Smooth muscle cell of the brain vasculature (primary cell): ENCODE results near the gene ANKS1A.
A peak's percentile ranks its signal among the peaks of the same experiment; 100 is the strongest.
"Not testable (repeated sequence)": the region's sequence is repeated elsewhere in the genome, so short reads cannot be mapped to it uniquely, and the experiment has no call there.

Source experiments
- DNase-seq: peaks from one replicate; pipeline ENCODE4 v3.0.0-alpha.2; 2012; ENCODE audit warnings: low read depth, low spot score

The ANKS1A gene

DNA sequence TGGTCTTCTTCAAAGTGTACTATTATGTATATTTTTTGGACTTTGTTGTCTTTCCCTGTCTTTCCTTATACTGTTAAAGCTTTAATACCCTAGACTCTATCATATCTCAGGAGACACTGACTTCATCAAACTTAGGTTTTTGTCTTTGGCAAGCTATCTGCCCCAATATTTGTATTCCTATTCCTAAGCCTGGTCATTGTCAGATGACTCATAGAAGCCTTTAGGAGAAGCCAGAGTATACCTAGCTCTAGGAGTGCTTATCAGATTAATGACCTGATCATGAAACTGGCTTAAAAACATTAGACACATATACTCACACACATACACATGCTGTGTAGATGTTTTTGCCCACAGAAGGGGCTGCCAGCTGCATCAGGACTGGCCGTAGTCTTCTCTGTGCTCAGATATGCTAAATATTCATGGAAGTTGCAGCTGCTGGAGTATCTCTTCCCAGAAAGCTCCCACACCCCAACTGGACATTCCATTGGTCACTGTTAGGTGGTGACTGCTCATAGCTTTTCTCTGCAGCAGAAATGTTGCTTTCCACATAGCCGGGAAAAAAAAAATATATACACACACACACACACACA is 102.0 kb downstream of the ANKS1A start:
- no peak for DNase-seq

- DNase-seq = no peak
These were observed 103.3 kb downstream of the ANKS1A start for GRCh38 chr6:34992376-34992775.

GRCh38 chr6:34993213-34993612 is 104.2 kb downstream of the ANKS1A start:
- DNase-seq = no peak

DNA sequence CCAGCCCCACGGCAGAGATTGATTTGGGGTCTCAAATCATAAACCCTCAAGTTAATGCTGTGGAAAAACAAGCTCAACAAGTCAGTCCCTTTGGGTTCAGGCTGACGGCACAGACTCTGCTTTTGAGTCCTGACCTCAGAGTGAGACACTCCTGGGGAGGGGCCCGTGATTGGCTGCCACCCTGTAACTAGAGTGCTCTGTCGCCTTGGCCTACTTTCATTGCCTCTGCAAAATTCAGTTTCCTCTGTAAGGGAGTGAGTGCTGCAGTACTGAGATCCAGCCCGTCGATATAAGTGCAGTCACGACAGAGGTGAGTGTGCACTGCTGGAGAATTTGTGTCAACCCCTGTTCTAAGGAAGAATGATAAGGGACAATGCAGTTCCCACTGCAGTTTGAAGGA is 105.6 kb downstream of the ANKS1A start:
- no peak for DNase-seq

GRCh38 chr6:34998417-34998816 is 109.4 kb downstream of the ANKS1A start:
- not testable (repeated sequence) for DNase-seq

GRCh38 chr6:34999153-34999552 is 110.1 kb downstream of the ANKS1A start:
- DNase-seq = not testable (repeated sequence)

- not testable (repeated sequence) for DNase-seq
These were observed 110.9 kb downstream of the ANKS1A start for GRCh38 chr6:34999962-35000361.

GRCh38 chr6:35001349-35001748 is 112.3 kb downstream of the ANKS1A start:
- DNase-seq = not testable (repeated sequence)

- not testable (repeated sequence) for DNase-seq
These were observed 115.0 kb downstream of the ANKS1A start for GRCh38 chr6:35003886-35004530.

DNA sequence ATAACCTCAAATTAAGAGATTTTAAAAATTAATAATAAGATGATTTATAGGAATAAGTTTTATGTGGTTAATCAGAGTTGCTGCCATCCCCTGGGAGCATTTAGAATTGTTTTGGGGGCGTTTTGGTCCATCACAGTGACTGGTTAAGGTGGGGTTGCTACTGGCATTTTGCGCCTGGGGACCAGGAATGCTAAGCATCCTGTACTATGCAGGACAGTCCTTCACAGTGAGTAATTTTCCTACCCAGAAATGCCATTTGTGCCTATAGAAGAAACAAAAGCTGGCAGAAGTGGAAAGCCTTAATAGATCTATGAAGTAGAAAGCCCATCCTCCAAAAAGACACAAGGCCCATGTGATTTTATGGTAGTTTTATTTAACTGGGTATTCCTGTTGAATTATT is 118.0 kb downstream of the ANKS1A start:
- no peak for DNase-seq

GRCh38 chr6:35008858-35009257 is 119.8 kb downstream of the ANKS1A start:
- DNase-seq = no peak

DNA sequence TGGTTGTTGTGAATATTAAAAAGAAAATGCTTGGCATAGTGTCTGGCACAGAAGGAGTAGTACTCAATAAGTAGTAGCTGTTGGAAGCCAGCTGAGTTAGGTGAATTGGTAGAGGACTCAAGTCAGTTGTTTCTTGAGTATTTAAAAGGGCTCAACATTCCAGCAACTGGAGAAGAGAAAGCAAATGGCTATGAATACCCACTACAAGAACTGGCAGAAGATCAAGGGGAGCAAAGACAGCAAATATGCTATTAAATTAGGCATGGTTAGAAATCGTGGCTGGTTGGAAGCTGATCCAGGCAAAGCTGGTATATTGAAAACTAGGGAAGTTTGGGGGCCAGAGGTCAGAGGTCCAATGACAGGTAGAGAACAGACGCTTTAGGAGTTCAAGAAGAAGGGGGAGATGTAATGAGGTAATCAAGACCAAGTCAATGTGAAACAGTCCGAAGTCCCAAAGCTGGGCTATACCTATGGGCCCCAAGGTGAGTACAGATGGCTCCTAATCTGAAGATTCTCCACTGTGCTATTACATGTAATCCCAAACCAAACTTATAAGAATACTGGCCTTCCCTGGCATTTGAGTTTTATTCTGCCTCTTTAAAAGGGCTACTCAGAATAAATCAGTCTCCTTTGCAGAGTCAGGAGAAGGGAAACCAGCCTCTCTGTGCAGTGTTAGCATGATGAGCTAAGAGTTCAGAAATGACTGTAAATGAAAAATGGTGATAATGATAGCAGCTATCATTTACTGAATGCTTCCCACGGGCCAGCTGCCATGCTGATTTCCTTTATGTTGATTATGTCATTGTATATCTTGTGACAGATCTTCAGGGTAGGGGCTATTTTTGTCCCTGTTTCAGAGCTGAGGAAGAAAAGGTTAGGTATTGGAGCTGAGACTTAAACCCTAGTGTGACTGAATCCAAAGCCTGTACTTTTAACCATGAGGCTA is 122.3 kb downstream of the ANKS1A start:
- DNase-seq = no peak

- DNase-seq = no peak
These were observed 124.6 kb downstream of the ANKS1A start for GRCh38 chr6:35013701-35014100.

- DNase-seq = no peak
These were observed 125.3 kb downstream of the ANKS1A start for GRCh38 chr6:35014341-35014740.

DNA sequence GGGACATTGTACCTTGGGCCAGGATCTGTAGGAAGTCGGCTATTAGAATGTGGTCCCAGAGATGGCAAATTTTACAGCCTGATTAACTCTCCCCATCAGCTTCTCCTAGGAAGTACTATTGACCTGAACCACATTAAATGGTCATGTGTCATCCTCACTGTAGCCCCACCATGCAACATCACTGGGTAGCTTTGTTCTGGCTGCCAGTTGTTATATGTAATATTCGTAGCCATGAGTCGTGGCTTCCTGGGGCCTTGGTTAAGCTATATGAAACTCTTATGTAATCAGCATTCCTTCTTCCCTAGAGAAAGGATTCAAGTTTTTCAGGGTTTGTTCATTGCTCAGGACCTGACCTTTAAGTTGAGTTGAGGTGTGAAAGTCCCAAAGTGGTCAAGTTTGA is 125.7 kb downstream of the ANKS1A start:
- no peak for DNase-seq

GRCh38 chr6:35015476-35015875 is 126.4 kb downstream of the ANKS1A start:
- DNase-seq = no peak

GRCh38 chr6:35015996-35016395 is 126.9 kb downstream of the ANKS1A start:
- DNase-seq = no peak

DNA sequence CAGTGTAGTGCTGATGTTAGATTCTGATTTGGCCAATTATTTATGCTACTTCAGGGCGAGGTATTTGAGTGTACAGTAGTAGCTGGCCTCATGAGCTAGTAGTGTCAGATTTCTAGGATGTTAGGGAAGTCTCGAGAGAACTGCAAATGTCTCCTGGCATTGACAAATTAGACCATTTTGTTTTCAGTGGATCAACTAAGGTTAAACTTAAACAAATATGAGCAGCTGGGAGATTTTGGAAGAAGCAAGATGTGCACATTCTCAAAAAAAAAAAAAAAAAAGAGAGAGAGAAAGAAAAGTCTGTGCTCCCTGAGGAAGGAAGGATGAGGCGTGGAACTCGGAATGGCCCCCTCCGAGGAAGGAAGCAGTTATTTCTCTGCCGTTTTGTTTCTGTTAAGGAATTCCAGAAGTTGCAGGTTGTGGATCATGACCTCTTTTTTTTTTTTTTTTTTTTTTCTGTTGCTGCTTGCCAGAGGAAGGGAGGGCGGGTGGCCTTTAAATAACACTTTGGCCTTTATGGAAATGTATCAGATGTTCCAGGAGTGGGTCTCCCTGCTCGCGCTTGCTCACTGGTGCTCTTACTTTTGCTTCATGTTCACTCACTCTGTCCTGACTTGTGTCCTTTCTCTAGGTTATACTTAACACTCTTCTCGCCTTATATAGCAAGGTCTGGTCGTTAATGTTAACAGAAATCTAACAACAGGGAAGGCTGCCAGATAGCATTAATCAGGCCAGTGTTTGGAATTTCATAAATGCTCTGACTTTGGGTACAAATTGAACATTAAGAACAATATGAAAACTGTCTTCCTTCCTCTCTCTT is 127.7 kb downstream of the ANKS1A start:
- peak; percentile 55 for DNase-seq

- peak; percentile 33 for DNase-seq
These were observed 128.5 kb downstream of the ANKS1A start for GRCh38 chr6:35017411-35018181.

DNA sequence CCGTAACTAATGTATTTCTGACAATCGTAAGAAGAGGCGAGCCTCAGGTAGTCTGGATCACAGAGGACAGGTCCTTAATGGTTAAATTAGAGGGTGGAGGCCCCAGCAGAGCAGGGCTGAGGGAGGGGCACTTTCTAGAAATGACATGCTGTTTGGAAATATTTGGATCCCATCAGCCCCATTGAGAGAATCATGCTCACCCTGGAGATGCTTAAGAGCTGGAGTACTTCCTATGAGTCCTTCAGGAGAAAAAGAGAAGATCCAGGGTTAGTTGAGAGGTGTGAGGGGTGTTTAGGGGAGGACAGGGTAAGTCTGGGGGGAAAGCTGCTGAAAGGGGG is 129.1 kb downstream of the ANKS1A start:
- DNase-seq = no peak

DNA sequence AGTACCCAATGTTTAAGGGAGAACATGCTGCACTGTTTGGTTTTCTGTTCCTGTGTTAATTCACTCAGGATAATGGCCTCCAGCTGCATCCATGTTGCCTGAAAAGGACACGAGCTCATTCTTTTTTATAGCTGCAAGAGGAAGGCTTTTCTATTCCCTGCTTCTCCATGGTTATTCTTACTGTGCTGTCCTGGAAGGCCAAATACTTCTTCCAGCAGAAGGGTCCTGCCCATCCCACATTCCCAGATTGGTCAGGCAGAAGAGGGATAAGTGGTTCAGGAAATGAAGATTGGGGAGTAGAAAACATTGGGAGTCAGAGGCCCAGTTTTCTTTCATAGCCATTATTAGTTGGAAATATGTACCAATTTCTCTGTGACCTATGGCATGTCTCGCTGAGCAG is 129.7 kb downstream of the ANKS1A start:
- no peak for DNase-seq
